GM18873 (cell line): ENCODE measurements around the gene SMG6.
"Not testable (repeated sequence)": the region's sequence is repeated elsewhere in the genome, so short reads cannot be mapped to it uniquely, and the experiment has no call there.

Source experiments
- ATAC-seq: cut with Tn5 transposase; IDR thresholded peaks from one replicate; pipeline ENCODE4 v1.9.1; 2021; ENCODE audit warnings: mild to moderate bottlenecking, moderate library complexity, moderate number of reproducible peaks; ENCODE audit not compliant: unreplicated experiment, low FRiP score

SMG6 gene

GRCh38 chr17:2303204-2304188 lies at the start of gene SMG6, which contains the start of gene SRR:
TSS of gene SMG6 (minus strand) at chr17:2303785. CDS start at chr17:2303720, 65 bp downstream.
TSS of gene SRR (plus strand) at chr17:2303950. CDS start at chr17:2315561, 11,611 bp downstream.
- peak; percentile 54 for ATAC-seq

- ATAC-seq: no peak
These were observed 47.7 kb upstream of the SMG6 start for GRCh38 chr17:2351269-2351668.

GRCh38 chr17:2347805-2348685 lies 44.5 kb upstream of the SMG6 start:
- ATAC-seq: no peak

- ATAC-seq: no peak
These were observed 42.9 kb upstream of the SMG6 start for GRCh38 chr17:2346475-2346874.

GRCh38 chr17:2344528-2344927 lies 40.9 kb upstream of the SMG6 start:
- ATAC-seq: no peak

- ATAC-seq: no peak
These were observed 39.8 kb upstream of the SMG6 start for GRCh38 chr17:2343421-2343820.

- no peak for ATAC-seq
These were observed 34.7 kb upstream of the SMG6 start for GRCh38 chr17:2338315-2338657.

- ATAC-seq: no peak
These were observed 34.1 kb upstream of the SMG6 start for GRCh38 chr17:2337544-2338314.

- peak; percentile 12 for ATAC-seq
These were observed 33.4 kb upstream of the SMG6 start, which contains the start of gene SGSM2 for GRCh38 chr17:2336852-2337543. TSS of gene SGSM2 (plus strand) at chr17:2337501. CDS start at chr17:2337689, 188 bp downstream.

GRCh38 chr17:2336215-2336851 lies 32.7 kb upstream of the SMG6 start, which contains the start of gene TSR1:
TSS of gene TSR1 (minus strand) at chr17:2336457. CDS start at chr17:2336427, 30 bp downstream.
- peak; percentile 66 for ATAC-seq

- no peak for ATAC-seq
These were observed 32.2 kb upstream of the SMG6 start for GRCh38 chr17:2335726-2336214.

- no peak for ATAC-seq
These were observed 27.7 kb upstream of the SMG6 start for GRCh38 chr17:2331303-2331702.

GRCh38 chr17:2323629-2324314 lies 20.2 kb upstream of the SMG6 start:
- no peak for ATAC-seq

- ATAC-seq: no peak
These were observed 17.8 kb upstream of the SMG6 start for GRCh38 chr17:2321399-2321798.

- no peak for ATAC-seq
These were observed 15.5 kb upstream of the SMG6 start for GRCh38 chr17:2319051-2319450.

- ATAC-seq: no peak
These were observed 14.2 kb upstream of the SMG6 start for GRCh38 chr17:2317796-2318195.

GRCh38 chr17:2316916-2317205 lies 13.3 kb upstream of the SMG6 start:
- not testable (repeated sequence) for ATAC-seq

GRCh38 chr17:2312736-2313135 lies 9.2 kb upstream of the SMG6 start:
- ATAC-seq: no peak
